HUES64 (cell line): ENCODE data around the gene NLE1.
"Not testable (repeated sequence)": the region's sequence is repeated elsewhere in the genome, so short reads cannot be mapped to it uniquely, and the experiment has no call there.

Experiments
- H3K27ac ChIP-seq: 2 replicates; pipeline ENCODE4 v1.7.0; 2013; ENCODE audit warnings: low read depth, low read length, inconsistent platforms
- H3K27me3 ChIP-seq: 2 replicates; pipeline ENCODE4 v1.6.1; 2013; ENCODE audit warnings: mild to moderate bottlenecking, low read length; ENCODE audit not compliant: insufficient read depth
- H3K36me3 ChIP-seq: 2 replicates; pipeline ENCODE4 v1.6.1; 2013; ENCODE audit warnings: mild to moderate bottlenecking, low read length; ENCODE audit not compliant: insufficient read depth
- H3K4me1 ChIP-seq: 2 replicates; pipeline ENCODE4 v1.6.1; 2013; ENCODE audit warnings: mild to moderate bottlenecking, low read length, moderate library complexity; ENCODE audit not compliant: insufficient read depth
- H3K4me3 ChIP-seq: 2 replicates; pipeline ENCODE4 v1.5.1; 2013; ENCODE audit warnings: mild to moderate bottlenecking, low read length, moderate library complexity
- H3K9ac ChIP-seq: 2 replicates; pipeline ENCODE4 v1.6.1; 2013; ENCODE audit warnings: mild to moderate bottlenecking, low read depth, low read length
- H3K9me3 ChIP-seq: 2 replicates; pipeline ENCODE4 v1.6.1; 2013; ENCODE audit warnings: low read depth, low read length; ENCODE audit not compliant: insufficient read depth
- WGBS: fragments of 150-250, 120-280 bp; methylation state at CpG from one replicate; pipeline ENCODE4 v1.1.7; 2013; ENCODE audit warnings: missing lambda C conversion rate; 5-methylcytosine and 5-hydroxymethylcytosine counted together

NLE1 gene

DNA sequence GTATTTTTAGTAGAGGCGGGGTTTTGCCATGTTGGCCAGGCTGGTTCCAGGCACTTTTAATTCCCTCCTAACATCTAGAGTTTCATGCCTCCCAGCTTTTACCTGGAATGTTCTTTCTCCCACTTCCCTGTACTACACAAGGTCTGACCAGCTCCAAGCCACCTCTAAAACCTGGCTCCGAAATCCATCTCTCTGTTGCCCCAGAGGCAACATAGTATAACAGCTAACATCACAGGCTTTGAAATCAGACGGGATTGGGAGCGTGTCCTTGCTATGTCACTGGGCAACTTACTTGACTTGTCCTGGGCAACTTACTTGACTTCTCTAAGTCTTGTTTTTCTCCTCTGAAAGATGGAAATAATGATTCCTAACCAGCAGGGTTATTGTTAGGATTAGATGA lies 20.7 kb upstream of the NLE1 start:
- H3K4me3 ChIP-seq = no peak overlapping the region
- H3K27ac ChIP-seq = no peak overlapping the region
- no peaks in the 10 kb centered on the region for H3K36me3 ChIP-seq
- H3K27me3 ChIP-seq = no peaks in the 10 kb centered on the region; the same call in 1 of the 2 replicates
- no peaks in the 10 kb centered on the region for H3K9me3 ChIP-seq
- no peaks in the 10 kb centered on the region for H3K4me1 ChIP-seq
- no peak overlapping the region for H3K9ac ChIP-seq
- 90% methylated on average over 4 of the region's 4 CpGs for WGBS

GRCh38 chr17:35161281-35161761 lies 19.2 kb upstream of the NLE1 start:
- 88% methylated on average over 3 of the region's 3 CpGs for WGBS
- Histone ChIP-seq H3K27ac (no peak overlapping the region), H3K27me3 (no peaks in the 10 kb centered on the region; the same call in 1 of the 2 replicates), H3K9me3 (no peaks in the 10 kb centered on the region), H3K36me3 (no peaks in the 10 kb centered on the region), H3K4me3 (no peak overlapping the region), H3K9ac (no peak overlapping the region), H3K4me1 (no peaks in the 10 kb centered on the region)

DNA sequence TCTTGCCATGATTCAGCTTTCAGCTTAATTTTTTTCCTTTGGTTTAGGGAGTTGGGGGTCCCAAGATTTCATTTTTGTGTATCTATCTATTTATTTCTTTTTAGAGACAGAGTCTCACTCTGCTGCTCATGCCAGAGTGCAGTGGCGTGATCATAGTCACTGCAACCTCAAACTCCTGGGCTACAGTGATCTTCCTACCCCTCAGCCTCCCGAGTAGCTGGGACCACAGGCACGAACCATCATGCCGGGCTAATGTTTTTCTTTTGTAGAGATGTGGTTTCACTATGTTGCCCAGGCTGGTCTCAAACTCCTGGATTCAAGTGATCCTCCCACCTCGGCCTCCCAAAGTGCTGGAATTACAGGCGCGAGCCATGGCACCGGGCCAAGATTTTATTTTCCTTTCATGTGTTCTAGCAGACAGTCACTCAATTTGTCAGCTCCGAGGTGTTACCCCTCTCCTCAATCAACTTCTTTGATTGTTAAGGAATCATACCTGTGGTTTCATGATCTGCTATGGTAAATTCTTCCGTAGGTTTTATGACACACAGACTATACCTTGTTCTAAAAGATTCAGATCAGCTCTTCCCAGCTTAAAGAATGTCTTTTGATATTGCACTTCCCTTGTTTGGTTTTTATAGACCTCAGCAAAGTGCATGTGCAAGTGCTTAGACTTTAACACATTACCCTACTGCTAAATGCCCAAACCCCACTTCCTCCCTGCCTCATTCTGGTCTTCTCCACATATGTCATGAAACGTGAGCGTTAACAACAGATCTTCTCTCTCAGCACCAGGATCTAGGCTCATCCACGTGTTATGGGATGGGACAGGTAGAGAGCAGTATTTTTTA lies 18.5 kb upstream of the NLE1 start:
- Histone ChIP-seq H3K9me3 (no peaks in the 10 kb centered on the region), H3K9ac (no peak overlapping the region), H3K4me1 (no peaks in the 10 kb centered on the region), H3K4me3 (no peak overlapping the region), H3K27me3 (no peaks in the 10 kb centered on the region; the same call in 1 of the 2 replicates), H3K27ac (no peak overlapping the region), H3K36me3 (no peaks in the 10 kb centered on the region)
- WGBS = 93% methylated on average over 13 of the region's 13 CpGs

DNA sequence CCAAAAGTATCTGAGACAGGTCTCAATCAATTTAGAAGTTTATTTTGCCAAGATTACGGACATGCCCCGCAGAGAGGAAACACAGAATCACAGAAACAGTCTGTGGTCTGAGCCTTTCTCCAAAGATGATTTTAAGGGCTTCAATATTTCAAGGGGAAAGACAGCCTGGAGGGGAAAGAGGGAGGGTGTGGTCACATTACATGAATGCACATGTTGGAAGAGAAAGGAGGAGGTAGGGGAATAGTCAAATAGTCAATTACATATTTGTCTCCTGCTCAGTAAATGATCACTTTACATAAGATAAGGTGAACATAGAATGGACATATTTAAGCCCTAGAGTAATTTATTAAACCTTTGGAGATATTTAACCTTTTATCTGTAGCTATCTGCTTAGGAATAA lies 17.8 kb upstream of the NLE1 start:
- Histone ChIP-seq H3K4me1 (no peaks in the 10 kb centered on the region), H3K9me3 (no peaks in the 10 kb centered on the region), H3K9ac (no peak overlapping the region), H3K27me3 (no peaks in the 10 kb centered on the region; the same call in 1 of the 2 replicates), H3K36me3 (no peaks in the 10 kb centered on the region), H3K4me3 (no peak overlapping the region), H3K27ac (no peak overlapping the region)
- 94% methylated on average over 2 of the region's 2 CpGs for WGBS

DNA sequence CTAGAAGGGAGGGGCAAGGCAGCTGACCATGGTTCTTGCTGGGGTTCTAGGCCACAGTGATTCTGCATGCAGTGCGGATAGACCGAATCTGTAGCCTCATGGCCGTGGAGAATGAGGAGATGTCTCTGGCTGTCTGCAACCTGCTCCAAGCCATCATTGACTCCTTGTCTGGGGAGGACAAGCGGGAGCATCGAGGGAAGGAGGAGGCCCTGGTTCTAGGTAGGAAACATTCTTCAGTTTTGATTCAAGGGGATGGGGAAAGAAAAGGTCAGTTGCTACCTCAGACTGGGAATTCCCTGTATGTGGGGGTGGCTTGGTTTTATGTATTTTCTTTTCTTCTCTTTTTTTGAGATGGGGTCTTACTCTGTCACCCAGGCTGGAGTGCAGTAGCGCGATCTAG lies 13.1 kb upstream of the NLE1 start:
- no peaks in the 10 kb centered on the region for H3K36me3 ChIP-seq
- H3K4me3 ChIP-seq = no peak overlapping the region
- WGBS = 92% methylated on average over 7 of the region's 7 CpGs
- H3K9ac ChIP-seq = no peak overlapping the region
- no peaks in the 10 kb centered on the region for H3K4me1 ChIP-seq
- H3K27me3 ChIP-seq = no peaks in the 10 kb centered on the region
- H3K9me3 ChIP-seq = no peaks in the 10 kb centered on the region
- H3K27ac ChIP-seq = no peak overlapping the region

DNA sequence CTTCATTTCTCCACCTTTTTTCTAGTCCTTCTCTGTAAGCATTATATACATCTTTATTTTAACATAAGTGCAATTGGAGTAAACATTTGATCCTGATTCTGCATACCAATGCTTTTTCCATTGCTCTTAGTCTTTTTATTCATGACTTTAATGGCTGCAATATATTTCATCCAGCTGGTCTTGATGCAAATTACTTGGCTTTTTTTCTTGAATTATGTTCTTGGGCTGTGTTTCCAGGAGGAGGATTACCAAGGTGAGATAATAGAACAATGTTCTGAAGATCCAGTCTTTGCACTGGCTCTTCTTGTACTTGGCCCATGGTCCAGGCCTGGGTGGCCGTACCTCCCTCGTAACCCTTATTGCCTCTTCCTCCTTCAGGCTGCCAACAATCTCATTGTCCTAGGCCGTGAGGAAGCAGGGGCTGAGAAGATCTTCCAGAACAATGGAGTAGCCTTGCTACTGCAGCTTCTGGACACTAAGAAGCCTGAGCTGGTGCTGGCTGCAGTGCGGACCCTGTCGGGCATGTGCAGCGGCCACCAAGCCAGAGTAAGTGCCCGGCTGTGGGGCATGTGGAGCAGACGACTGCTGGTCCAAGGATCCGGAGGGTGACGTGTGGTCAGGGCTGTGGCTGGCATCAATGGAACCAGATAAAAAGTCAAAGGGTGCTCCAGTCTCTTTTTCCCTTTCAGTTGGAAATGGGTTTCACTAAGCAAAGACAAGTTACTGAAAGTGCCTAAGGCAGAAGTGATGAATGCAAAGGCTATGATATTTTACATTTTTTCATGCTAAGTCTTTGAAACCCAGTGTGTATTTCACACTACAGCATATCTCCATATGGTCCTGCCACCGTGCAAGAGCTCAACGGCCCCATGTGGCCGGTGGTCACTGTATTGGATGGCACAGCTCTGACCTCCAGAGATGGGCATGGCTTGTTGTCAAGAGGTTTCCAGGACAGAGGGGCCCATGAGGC lies 12.4 kb upstream of the NLE1 start:
- no peak overlapping the region for H3K27ac ChIP-seq
- H3K27me3 ChIP-seq = no peaks in the 10 kb centered on the region
- no peak overlapping the region for H3K9ac ChIP-seq
- H3K4me3 ChIP-seq = no peak overlapping the region
- H3K9me3 ChIP-seq = no peaks in the 10 kb centered on the region
- no peaks in the 10 kb centered on the region for H3K4me1 ChIP-seq
- WGBS = 95% methylated on average over 13 of the region's 13 CpGs
- H3K36me3 ChIP-seq = no peaks in the 10 kb centered on the region

DNA sequence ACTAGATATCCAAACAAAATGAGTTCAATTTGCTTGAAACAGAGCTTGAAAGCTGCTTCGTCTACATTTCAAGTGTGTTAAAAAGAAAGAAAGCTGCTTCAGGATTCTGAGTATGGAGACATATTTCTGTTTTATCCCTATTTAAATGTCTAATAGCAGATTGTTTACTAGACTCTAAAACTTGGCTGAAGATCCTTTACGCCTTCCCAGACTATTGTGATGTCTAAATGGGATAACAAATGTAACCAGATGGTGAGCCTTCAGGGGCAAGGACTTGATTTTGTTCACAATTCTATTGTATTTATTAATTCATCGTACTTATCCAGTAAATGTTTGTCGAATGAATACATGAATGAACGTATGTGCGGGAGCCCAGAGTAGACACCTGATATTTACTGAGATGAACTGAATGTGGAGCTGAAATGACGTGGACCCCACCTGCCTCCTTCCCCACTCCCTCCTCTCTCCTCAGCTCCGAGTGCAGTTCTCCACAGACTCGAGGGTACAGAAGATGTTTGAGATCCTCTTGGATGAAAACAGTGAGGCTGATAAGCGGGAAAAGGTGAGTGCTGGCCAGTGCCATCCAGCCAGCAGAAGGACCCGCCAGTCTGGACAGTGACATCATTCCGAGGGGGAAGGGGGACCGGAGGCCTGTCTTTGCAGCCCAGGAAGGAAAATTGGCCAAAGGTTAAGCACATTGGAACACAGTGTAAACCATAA lies 10.5 kb upstream of the NLE1 start:
- no peaks in the 10 kb centered on the region for H3K36me3 ChIP-seq
- no peak overlapping the region for H3K27ac ChIP-seq
- H3K4me3 ChIP-seq = no peak overlapping the region
- no peaks in the 10 kb centered on the region for H3K27me3 ChIP-seq
- H3K9ac ChIP-seq = no peak overlapping the region
- 88% methylated on average over 12 of the region's 13 CpGs for WGBS
- no peaks in the 10 kb centered on the region for H3K9me3 ChIP-seq
- no peaks in the 10 kb centered on the region for H3K4me1 ChIP-seq

DNA sequence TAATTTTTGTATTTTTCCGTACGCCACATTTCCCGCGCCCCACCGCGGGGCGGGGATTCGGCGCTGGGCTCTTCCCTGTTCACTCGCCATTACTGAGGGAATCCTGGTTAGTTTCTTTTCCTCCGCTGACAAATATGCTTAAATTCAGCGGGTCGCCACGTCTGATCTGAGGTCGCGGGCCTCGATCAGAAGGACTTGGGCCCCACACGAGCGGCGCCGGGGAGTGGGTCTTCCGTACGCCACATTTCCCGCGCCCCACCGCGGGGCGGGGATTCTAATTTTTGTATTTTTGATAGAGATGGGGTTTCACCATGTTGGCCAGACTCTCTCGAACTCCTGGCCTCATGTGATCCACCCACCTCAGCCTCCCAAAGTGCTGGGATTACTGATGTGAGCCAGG lies 9.0 kb upstream of the NLE1 start:
- not testable (repeated sequence) for H3K4me3 ChIP-seq, H3K27me3 ChIP-seq, H3K36me3 ChIP-seq, H3K4me1 ChIP-seq, H3K27ac ChIP-seq, H3K9me3 ChIP-seq, H3K9ac ChIP-seq
- WGBS = 95% methylated on average over 29 of the region's 29 CpGs

DNA sequence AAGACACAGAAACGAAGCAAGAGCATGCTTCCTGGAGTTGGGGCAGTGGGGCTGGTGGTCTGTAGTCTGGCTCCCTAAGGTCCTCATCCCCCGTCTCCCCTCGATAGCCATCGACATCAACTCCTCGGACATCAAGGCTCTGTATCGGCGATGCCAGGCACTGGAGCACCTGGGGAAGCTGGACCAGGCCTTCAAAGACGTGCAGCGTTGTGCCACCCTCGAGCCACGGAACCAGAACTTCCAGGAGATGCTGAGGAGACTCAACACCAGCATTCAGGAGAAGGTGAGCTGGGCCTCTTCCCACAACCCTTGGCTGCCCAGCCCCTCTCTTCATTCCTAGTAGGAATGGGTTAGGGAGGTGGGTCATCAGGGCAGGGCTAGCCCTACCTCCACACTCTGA lies 7.8 kb upstream of the NLE1 start:
- Histone ChIP-seq H3K4me3 (no peak overlapping the region), H3K27ac (no peak overlapping the region), H3K9ac (no peak overlapping the region), H3K27me3 (no peaks in the 10 kb centered on the region), H3K36me3 (no peaks in the 10 kb centered on the region), H3K4me1 (no peaks in the 10 kb centered on the region), H3K9me3 (no peaks in the 10 kb centered on the region)
- 96% methylated on average over 11 of the region's 11 CpGs for WGBS

GRCh38 chr17:35148144-35148543 lies 6.0 kb upstream of the NLE1 start:
- WGBS = 92% methylated on average over 9 of the region's 9 CpGs
- Histone ChIP-seq H3K27ac (no peak overlapping the region), H3K36me3 (no peaks in the 10 kb centered on the region), H3K4me3 (no peak overlapping the region), H3K4me1 (no peaks in the 10 kb centered on the region), H3K9me3 (no peaks in the 10 kb centered on the region), H3K27me3 (no peaks in the 10 kb centered on the region), H3K9ac (no peak overlapping the region)
